Loucy (cell line): Measurements from ENCODE around the gene NHEJ1.

Experiments used
- H2AFZ ChIP-seq: fragments of 200-600 bp; sonication (generic); 2 replicates; pipeline ENCODE4 v1.6.0; 2016; ENCODE audit warnings: antibody characterized with exemption, mild to moderate bottlenecking, low read length, moderate library complexity
- H3F3A ChIP-seq: fragments of 200-600 bp; 2 replicates; pipeline ENCODE4 v1.6.0; 2016; ENCODE audit warnings: antibody characterized with exemption, low read depth, mild to moderate bottlenecking
- H3K27me3 ChIP-seq: fragments of 200-600 bp; sonication (generic); 2 replicates; pipeline ENCODE4 v1.6.1; 2014; ENCODE audit warnings: low read length, mild to moderate bottlenecking; ENCODE audit not compliant: insufficient read depth, poor library complexity, severe bottlenecking
- H3K36me3 ChIP-seq: fragments of 200-600 bp; sonication (generic); 2 replicates; pipeline ENCODE4 v1.6.1; 2016; ENCODE audit warnings: low read length; ENCODE audit not compliant: insufficient read depth
- H3K4me1 ChIP-seq: fragments of 200-600 bp; sonication (generic); 2 replicates; pipeline ENCODE4 v1.5.1; 2014; ENCODE audit warnings: low read length, mild to moderate bottlenecking; ENCODE audit not compliant: insufficient read depth, poor library complexity, severe bottlenecking
- H3K4me2 ChIP-seq: fragments of 200-600 bp; sonication (generic); 2 replicates; pipeline ENCODE4 v1.6.0; 2014; ENCODE audit warnings: antibody characterized with exemption, low read length, low read depth, mild to moderate bottlenecking; ENCODE audit not compliant: poor library complexity, severe bottlenecking
- H3K4me3 ChIP-seq: fragments of 200-600 bp; sonication (generic); 2 replicates; pipeline ENCODE4 v1.5.1; 2014; ENCODE audit warnings: low read length, mild to moderate bottlenecking, mixed read lengths; ENCODE audit not compliant: poor library complexity, severe bottlenecking
- H3K79me2 ChIP-seq: fragments of 200-600 bp; sonication (generic); 2 replicates; pipeline ENCODE4 v1.6.1; 2014; ENCODE audit warnings: low read length; ENCODE audit not compliant: insufficient read depth
- H3K9ac ChIP-seq: fragments of 200-600 bp; sonication (generic); 2 replicates; pipeline ENCODE4 v1.6.0; 2014; ENCODE audit warnings: mild to moderate bottlenecking, low read depth, low read length, moderate library complexity; ENCODE audit not compliant: poor library complexity, severe bottlenecking
- H3K9me2 ChIP-seq: fragments of 200-600 bp; sonication (generic); replicated peaks from 2 replicates; pipeline ENCODE4 v1.6.1; 2016; ENCODE audit warnings: low read depth, low read length, mixed read lengths
- H3K9me3 ChIP-seq: fragments of 200-600 bp; sonication (generic); 2 replicates; pipeline ENCODE4 v1.6.1; 2014; ENCODE audit warnings: mild to moderate bottlenecking, antibody characterized with exemption, low read length, low read depth; ENCODE audit not compliant: insufficient read depth
- H4K20me1 ChIP-seq: fragments of 200-600 bp; sonication (generic); 2 replicates; pipeline ENCODE4 v1.6.0; 2014; ENCODE audit warnings: antibody characterized with exemption, low read length, mild to moderate bottlenecking; ENCODE audit not compliant: insufficient read depth, poor library complexity, severe bottlenecking
- EZH2phosphoT487 ChIP-seq: fragments of 200-600 bp; IDR thresholded peaks from 2 replicates; pipeline ENCODE4 v1.6.1; 2018; ENCODE audit warnings: antibody characterized with exemption, mild to moderate bottlenecking, moderate library complexity, borderline replicate concordance
- TF ChIP-seq, protein P1 (sequence below): fragments of 200-600 bp; sonication (generic); conservative IDR thresholded peaks from 2 replicates; pipeline ENCODE4 v1.5.1; 2014; ENCODE audit warnings: mild to moderate bottlenecking, antibody characterized with exemption, low read length

NHEJ1 gene

DNA sequence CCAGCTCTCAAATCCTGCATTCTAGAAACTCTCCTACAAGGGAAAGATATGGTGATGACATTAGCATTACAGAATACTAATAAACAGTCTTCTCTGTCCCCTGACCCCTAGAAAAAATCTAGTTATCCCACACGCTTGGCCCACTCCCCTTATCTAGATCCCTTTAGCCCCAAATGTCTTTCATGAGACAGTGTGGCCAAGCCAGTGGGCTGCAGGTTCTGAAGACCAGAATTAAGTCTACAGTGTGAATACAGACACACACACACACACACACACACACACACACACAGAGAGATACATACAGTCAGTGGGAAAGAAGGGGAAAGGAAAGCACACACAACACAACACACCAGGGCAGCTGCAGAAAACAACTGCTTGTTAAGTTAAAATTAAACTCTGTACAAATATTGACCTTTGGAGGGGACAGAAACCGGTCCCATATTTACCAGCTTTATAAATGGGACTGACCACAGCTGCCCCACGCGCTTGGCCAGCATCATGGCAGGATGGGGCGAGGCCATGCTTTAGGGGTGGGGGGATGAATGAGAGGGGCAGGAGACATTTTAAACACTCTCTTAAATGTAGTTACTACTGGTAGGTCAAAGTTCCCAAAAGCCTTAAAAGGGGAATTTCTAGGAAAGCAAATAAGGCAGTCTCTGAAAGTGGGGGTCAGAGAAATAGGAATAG is 49.1 kb downstream of the NHEJ1 start:
- H3K4me1 ChIP-seq, result peaks cover 7% of the 10 kb centered on the region
- H3K9ac ChIP-seq, result no peak overlapping the region
- TF ChIP-seq, protein P1, sequence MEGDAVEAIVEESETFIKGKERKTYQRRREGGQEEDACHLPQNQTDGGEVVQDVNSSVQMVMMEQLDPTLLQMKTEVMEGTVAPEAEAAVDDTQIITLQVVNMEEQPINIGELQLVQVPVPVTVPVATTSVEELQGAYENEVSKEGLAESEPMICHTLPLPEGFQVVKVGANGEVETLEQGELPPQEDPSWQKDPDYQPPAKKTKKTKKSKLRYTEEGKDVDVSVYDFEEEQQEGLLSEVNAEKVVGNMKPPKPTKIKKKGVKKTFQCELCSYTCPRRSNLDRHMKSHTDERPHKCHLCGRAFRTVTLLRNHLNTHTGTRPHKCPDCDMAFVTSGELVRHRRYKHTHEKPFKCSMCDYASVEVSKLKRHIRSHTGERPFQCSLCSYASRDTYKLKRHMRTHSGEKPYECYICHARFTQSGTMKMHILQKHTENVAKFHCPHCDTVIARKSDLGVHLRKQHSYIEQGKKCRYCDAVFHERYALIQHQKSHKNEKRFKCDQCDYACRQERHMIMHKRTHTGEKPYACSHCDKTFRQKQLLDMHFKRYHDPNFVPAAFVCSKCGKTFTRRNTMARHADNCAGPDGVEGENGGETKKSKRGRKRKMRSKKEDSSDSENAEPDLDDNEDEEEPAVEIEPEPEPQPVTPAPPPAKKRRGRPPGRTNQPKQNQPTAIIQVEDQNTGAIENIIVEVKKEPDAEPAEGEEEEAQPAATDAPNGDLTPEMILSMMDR, result no peak
- TF ChIP-seq EZH2phosphoT487, result no peak
- H3K27me3 ChIP-seq, result no peaks in the 10 kb centered on the region
- H3K4me2 ChIP-seq, result no peak overlapping the region
- no peaks in the 10 kb centered on the region; the same call in 1 of the 2 replicates for H3K79me2 ChIP-seq
- H2AFZ ChIP-seq, result no peak overlapping the region
- H3K9me3 ChIP-seq, result no peaks in the 10 kb centered on the region
- H3K36me3 ChIP-seq, result no peaks in the 10 kb centered on the region
- H3K4me3 ChIP-seq, result no peak overlapping the region
- H3K9me2 ChIP-seq, result no peaks in the 10 kb centered on the region
- H3F3A ChIP-seq, result no peaks in the 10 kb centered on the region
- no peaks in the 10 kb centered on the region for H4K20me1 ChIP-seq

DNA sequence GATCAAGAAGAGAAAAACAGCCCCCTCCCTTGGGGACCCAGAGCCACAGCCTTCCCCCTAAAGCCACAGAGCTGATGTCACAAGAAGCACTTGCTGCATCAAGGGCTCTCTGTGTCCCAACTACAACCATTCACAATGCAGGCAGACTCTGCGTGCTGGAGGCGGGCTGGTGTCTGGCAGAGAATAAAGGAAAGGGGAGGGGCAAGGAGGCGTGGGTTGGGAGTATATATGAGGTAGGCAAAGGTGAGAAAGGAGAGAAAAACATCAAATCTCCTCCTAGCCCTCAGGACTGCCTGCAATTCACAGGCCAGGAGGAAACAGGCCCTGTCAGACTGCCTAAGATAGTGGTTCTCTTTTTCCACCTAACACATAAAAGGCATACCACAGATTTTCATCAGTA is 51.1 kb downstream of the NHEJ1 start:
- TF ChIP-seq, protein P1, result no peak
- no peak for TF ChIP-seq EZH2phosphoT487
- H3K79me2 ChIP-seq, result no peaks in the 10 kb centered on the region; the same call in 1 of the 2 replicates
- no peak overlapping the region for H2AFZ ChIP-seq
- no peak overlapping the region for H3K4me2 ChIP-seq
- no peaks in the 10 kb centered on the region for H3F3A ChIP-seq
- H3K4me3 ChIP-seq, result no peak overlapping the region
- H3K9me3 ChIP-seq, result no peaks in the 10 kb centered on the region
- H3K9ac ChIP-seq, result no peak overlapping the region
- H3K9me2 ChIP-seq, result no peaks in the 10 kb centered on the region
- H4K20me1 ChIP-seq, result no peaks in the 10 kb centered on the region
- no peaks in the 10 kb centered on the region for H3K27me3 ChIP-seq
- H3K36me3 ChIP-seq, result no peaks in the 10 kb centered on the region
- H3K4me1 ChIP-seq, result peaks cover 9% of the 10 kb centered on the region

DNA sequence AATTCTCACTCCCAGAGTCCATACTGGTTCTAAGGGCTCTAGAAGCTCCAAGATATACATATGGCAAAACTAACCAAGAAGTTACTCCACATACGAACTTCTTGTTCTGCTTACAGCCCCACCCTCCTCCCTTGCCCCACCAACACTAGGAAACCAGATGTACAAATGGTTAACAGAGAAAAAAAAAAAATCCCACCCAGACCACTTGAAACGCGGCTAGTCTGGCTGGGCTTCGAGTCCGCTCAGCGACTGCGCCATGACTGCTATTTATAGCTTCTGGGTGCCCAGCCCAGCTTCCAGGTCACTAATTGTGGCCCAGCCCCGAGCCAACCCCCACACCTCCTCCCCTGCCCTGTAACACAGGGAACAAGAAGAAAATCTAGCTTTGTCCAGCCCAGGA is 52.9 kb downstream of the NHEJ1 start:
- no peak overlapping the region for H2AFZ ChIP-seq
- H3K79me2 ChIP-seq, result no peaks in the 10 kb centered on the region; the same call in 1 of the 2 replicates

More for the DNA sequence above, 52.9 kb downstream of the NHEJ1 start:
- Histone ChIP-seq H3K9ac (no peak overlapping the region), H3K9me2 (no peaks in the 10 kb centered on the region), H3K4me1 (peaks cover 9% of the 10 kb centered on the region), H3K4me2 (no peak overlapping the region), H3K9me3 (no peaks in the 10 kb centered on the region), H3K27me3 (no peaks in the 10 kb centered on the region), H3F3A (no peaks in the 10 kb centered on the region), H4K20me1 (no peaks in the 10 kb centered on the region), H3K4me3 (no peak overlapping the region), H3K36me3 (no peaks in the 10 kb centered on the region)
- TF ChIP-seq, protein P1, result no peak
- TF ChIP-seq EZH2phosphoT487, result no peak
